ENCODE data around the gene LILRA2. TPM values are rescaled to one million over a fixed set of nuclear protein-coding genes. Genes with fewer than 3 reads are reported as not detected.

LILRA2 gene
- total RNA-seq, 1 donor from 2014 or later: not detected

Other genes with a start within 250 kb of the LILRA2 start
- gene LILRA4, start 234.6 kb upstream of the LILRA2 start, total RNA-seq: not detected in 2 replicates
- not detected in 2 replicates for gene LAIR1, start 208.9 kb upstream of the LILRA2 start, total RNA-seq
- not detected in 2 replicates for gene TTYH1, start 158.3 kb upstream of the LILRA2 start, total RNA-seq
- gene LENG8, start 124.6 kb upstream of the LILRA2 start, total RNA-seq: 26.7 and 52.5 TPM in 2 replicates
- gene LENG9, start 110.0 kb upstream of the LILRA2 start, total RNA-seq: 7.7 and 9.6 TPM in 2 replicates
- 4.7 and 26.7 TPM in 2 replicates for gene CDC42EP5, start 100.5 kb upstream of the LILRA2 start, total RNA-seq
- not detected in 2 replicates for gene LAIR2, start 71.0 kb upstream of the LILRA2 start, total RNA-seq
- not detected in 2 replicates for gene LILRA1, start 19.8 kb downstream of the LILRA2 start, total RNA-seq
- not detected in 2 replicates for gene LILRB1, start 56.7 kb downstream of the LILRA2 start, total RNA-seq
- gene LILRB4, start 89.2 kb downstream of the LILRA2 start, total RNA-seq: not detected in 2 replicates
- gene KIR3DL3, start 150.7 kb downstream of the LILRA2 start, total RNA-seq: not detected in 2 replicates
- gene KIR2DL3, start 164.7 kb downstream of the LILRA2 start, total RNA-seq: not detected in 2 replicates
- not detected in 2 replicates for gene KIR2DL1, start 196.0 kb downstream of the LILRA2 start, total RNA-seq
- gene KIR2DL4, start 229.8 kb downstream of the LILRA2 start, total RNA-seq: not detected in 2 replicates
- not detected in 2 replicates for gene KIR3DL1, start 242.7 kb downstream of the LILRA2 start, total RNA-seq